CD4-positive, alpha-beta T cell treated with Interleukin-12 subunit alpha and Interleukin-12 subunit beta, for 1 hour (primary cell): ENCODE data around the gene LMBRD1.
A peak's percentile ranks its signal among the peaks of the same experiment; 100 is the strongest.
"Not testable (repeated sequence)": the region's sequence is repeated elsewhere in the genome, so short reads cannot be mapped to it uniquely, and the experiment has no call there.

ENCODE experiments used
- DNase-seq: peaks from one replicate; pipeline ENCODE4 v3.0.0-alpha.2; 2020

LMBRD1 gene

DNA sequence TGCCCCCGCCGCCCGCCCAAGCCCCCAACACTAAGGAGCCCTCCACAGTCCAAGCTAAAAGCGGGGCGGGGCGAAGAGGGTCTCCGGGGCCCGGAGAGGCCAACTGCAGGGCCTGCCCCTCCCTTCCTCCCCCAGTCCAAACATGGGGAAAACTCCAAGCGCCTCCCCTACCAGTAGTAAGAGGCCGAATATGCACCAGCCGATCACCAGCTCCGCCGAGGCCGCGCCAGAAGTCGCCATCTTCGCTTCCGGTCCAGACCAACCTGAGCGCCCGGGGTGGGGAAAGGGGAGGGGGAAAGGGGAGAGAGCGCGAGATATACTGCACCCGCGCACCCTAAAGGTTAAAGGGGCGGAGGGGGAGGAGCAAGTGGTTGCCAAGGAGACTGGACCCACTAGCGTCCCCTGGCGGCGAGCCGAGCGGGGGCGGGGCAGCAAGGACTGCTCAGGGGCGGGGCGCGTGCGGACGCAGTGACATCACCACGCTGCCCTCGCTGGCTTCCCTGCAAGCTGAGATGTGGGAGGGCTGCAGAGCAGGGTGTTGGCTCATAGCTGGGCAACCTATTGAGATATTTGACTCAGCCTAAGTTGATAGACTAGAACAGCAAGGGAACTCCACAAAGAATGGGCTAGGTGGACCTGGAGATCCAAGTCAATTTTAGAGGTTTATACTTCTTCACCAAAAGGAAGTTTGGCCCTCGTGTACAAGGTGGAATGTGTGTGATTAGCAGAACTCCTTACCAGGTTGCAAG, at the start of gene LMBRD1:
LMBRD1 (minus strand) TSS at position 369 of the 749 bp plus-strand sequence; CDS start at position 240, 129 bp downstream.
- peak; percentile 99 for DNase-seq

DNA sequence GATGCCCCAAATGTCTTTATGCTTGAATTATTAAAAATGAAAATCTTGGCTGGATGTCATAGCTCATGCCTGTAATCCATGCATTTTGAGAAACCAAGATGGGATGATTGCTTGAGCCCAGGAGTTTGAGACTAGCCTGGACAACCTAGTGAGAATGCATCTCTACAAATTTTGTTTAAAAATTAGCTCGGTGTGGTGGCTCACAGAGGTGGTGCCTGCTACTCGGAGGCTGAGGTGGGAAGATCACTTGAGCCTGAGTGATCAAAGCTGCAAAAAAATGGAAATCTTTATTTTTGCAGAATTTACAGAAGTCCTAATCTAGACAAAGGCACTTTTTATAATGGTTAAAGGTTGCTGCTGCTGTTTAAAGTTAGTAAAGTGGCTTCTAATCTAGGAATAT, 49.5 kb upstream of the LMBRD1 start:
- no peak for DNase-seq

DNA sequence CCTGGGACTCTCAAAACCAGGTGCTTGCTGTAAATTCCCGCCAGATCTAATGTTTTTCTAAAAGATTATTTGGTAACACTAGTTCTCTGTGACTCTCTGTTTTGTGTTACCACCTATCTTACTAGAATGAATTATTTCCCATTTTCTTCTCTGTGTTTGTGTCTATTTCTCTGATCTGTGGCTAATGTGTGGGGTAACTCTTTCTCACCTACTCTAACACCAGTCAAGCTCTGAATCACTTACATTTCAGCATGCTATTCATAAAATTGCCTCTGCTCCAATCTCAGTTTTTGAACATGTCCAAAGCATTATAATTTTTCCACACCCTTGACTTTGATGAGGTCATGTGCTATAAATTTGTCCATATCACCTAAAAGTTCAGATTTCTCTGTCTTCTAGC, 46.4 kb upstream of the LMBRD1 start:
- DNase-seq, result no peak

DNA sequence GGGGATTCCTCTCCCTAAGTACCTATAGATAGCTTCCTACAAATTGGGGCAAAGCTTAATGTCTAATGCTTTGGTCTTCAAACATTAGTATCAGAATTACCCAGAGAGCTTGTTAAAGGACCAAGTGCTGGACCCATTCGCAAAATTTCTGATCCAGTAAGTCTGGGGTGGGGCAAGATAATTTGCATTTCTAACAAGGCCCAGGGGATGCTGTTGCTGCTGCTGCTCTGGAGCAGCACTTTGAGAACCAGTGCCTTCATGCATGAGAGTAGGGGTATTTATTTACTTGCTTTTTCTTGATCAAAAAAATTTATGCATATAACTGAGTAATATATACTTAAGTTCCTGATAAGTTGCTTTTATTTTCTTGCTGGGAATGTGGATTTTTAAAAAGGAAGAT, 45.1 kb upstream of the LMBRD1 start:
- no peak for DNase-seq

DNA sequence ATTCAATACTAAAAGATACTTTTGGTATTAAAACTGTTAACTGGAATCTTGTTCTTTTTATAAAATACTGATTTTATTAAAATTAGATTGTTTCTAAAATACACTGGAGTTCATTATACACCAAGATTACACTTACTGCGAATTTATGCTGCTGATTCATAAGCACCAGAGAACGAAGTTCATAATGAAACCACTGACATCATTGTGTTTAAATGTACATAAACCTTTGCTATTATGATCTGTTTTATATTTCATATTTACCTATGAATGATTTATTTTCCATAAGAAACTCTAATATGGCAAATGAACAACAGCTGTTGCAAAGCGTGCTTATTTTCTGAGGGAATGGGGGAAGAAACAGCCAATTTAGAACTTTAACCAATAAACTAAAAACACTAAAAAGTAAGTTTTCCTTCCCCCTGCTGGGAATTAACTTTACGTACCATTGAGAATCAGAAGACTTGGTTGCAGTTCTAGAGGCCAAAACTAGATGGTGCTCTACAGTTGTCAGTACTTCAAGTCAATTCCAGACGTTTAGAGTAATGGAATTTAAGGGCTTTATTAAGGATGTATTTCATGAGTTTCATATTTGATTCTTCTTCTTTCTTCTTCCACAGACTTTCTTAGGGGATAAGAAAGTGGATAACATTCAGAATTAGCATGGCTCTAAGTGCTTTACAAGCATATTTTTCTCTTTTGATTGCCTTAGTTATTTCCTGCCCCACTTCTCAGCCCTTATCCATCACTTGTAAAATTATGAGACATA, 38.8 kb upstream of the LMBRD1 start:
- peak; percentile 51 for DNase-seq

DNA sequence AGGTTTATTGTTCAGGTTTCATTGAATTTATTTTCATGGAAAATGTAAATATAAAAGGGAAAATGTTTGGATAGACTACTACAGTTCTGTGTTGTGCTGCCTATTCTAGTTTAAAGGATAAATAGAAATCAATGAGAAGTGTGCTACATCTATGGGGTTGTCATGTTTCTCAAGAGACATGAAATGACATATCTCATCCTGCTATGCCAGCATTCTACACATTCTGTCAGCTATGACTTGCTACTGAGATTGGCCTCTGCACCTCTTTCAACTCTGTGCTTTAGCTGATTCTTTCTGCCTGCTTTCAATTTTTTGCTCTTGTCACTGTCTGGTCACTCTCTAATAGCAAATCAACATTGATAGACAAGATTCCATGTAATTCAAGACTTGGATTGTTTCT, 35.7 kb upstream of the LMBRD1 start:
- DNase-seq, result no peak

DNA sequence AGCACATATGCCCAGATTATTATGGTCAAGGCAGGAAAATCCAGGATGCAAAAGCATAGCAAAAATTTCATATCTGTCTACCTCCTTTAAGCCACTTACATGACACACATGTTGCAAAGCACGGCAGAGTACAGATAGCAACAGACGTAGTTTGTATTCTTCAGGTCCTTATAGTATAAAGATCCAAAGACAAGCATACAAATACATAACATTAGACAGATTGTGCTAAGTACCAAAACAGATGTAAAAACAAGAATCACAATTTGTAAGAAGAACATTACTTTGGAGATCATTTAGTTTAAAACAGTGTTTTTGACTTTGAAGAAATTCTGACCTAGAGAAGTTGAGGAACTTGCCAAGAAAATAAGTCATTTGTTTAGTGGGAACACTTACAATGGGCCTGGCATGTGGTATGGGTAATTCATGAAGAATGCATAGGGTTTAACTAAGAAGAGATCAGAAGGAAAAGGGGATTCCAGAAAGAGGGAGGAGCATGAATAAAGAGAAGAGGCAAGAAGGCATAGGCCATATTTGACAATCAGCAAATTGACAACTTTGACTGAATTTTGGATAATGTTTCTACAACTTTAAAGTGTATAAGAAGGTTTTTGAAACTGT, 30.6 kb upstream of the LMBRD1 start:
- DNase-seq, result no peak

DNA sequence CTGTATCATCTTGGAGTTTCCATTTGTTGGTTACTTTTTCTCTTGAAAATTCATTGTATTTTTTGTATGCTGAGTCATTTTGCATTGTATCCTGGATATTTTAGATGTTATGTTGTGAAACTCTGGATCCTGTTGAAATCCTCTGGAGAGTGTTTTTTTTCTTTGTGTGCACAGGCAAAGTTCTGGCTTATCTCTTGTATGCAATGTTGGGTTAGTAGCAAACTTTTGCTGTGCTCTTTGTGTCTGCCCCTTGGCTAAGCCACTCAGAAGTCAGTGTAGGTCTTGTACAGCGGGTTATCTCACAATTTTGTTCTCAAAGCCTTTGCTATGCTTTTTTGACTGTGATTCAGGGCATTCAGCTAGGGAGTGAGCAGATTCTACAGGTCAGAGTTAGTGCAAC, 29.1 kb upstream of the LMBRD1 start:
- no peak for DNase-seq

DNA sequence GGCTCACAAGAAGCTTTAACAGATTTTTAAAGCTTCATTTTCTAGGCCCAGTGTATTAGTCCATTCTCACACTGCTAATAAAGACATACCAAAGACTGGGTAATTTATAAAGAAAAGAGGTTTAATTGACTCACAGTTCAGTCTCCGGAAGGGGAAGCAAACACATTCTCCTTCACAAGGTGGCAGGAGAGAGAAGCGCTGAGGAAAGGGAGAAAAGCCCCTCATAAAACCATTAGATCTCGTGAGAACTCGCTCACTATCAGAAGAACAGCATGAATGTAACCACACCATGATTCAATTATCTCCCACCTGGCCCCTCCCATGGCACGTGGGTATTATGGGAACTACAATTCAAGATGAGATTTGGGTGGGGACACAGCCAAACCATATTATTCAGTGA, 27.5 kb upstream of the LMBRD1 start:
- not testable (repeated sequence) for DNase-seq

DNA sequence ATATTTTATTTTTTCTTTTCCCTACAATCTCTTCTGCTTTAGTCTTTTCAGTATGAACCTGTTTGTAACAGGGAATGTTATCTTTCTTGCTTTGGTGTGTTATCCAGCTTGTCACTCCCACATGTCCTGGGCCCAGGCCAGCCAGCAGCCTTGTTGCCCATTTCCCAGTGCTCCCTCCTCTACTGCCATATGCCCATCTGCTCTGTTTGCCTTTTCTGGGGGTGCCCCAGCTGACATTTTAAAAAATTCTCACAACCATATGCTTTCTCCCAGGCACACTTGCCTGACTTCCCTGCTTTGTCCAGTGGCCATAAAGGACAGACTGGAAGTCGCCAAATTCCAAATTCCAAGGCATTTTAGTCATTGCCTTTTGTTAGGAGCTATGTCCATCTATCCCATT, 23.6 kb upstream of the LMBRD1 start:
- no peak for DNase-seq

DNA sequence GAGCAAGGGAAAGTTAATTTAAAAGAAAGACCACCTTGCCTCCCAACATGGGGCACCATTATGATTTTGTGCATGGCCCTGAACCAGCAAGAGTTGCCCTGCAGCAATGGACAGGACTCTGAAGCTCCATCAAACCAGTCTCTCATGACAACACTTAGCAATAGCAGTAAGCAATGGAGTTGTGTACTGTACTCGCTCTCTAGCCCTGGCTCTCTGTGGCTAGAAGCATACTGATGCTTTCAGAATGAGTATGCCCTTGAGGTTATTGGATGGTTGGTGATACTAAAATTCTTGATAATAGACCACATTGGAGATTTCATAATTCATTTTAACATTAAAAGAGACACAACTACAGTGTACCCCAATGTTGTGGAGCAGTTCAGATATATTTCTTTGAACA, 23.2 kb upstream of the LMBRD1 start:
- no peak for DNase-seq

DNA sequence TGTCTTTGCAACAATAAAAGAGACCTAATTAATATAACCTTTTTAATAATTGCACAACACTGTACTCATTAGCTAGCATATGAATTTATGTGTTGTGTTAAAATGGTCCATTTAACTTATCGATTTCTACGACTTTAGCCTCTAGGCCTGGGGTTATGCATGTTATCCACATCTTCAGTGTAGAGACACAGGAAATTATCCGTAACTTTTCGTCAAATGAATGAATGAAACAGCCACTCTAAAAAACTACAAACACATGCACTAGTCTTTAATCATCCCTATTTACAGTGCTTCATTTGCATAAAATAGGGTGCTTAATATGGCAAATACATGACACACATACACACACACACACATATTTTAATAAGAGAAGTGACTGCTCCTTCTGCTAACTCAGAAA, 22.3 kb upstream of the LMBRD1 start:
- DNase-seq, result no peak

DNA sequence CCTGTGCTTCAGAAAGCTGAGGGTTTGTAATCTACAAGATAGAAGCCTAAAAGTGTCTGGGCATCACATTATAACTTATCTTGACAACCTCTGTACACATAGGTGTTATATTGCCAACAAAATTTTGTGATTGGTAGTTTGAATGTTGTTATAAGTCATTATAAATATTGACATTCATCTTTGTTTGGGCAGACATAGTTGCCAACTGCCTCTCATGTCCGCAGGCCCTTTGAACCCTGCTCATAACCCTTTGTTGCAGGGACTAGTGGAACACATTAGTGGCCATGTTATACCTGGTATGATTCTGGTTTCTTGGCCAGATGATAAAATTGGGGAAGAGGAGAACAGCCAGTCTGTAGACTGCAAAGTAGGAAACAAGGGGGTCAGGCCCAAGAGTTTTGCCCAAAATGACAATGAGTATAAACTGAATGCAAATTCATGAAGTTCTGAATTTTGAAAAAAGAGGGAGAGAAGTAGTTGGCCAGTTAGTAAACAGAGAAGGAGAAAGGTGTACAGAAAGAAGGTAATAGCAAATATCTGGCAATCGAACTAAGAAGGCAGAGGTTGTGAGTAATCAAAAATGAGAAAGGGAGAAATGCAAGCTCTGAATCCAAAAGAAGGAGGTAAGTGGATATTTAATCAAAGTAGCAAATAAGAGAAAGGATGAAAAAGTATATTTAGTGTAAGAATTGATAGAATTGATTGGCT, 21.6 kb upstream of the LMBRD1 start:
- no peak for DNase-seq

DNA sequence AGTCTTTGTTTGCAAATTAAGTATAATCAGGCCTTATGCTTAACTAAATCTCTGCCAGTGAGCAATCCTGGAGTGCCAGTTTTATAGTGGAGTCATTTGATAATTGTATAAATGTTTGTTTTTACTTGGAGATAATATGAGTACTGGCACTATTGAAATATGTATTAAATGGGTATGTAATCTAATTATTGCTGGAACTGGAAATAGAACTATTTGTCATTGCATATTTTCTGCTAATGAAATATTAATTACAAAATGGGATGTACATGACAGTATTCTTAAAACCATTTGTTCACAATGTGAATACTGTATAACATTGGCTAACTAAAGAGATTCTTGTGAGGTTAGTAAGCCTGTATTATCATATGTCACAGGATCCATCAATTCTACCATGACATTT, 20.5 kb upstream of the LMBRD1 start:
- DNase-seq, result no peak

DNA sequence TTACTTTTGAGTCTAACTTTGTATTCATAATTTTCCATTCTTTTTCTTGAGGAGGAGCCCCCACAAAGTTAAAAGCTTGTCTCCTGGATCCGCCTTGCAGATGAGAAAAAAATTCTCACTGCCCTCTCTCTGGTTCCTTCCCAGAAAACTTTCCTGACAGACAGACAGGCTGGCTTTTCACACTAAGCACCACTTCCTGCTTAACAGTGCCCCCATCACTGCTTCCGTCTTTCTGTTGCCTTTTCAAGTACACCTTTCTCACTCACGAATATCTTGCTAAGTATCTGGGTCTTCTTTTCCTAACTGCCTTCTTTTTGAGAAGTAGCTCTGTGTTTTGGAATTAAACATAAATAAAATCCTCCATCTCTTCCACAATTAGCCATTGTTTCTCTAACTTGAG, 19.8 kb upstream of the LMBRD1 start:
- DNase-seq, result peak; percentile 35

DNA sequence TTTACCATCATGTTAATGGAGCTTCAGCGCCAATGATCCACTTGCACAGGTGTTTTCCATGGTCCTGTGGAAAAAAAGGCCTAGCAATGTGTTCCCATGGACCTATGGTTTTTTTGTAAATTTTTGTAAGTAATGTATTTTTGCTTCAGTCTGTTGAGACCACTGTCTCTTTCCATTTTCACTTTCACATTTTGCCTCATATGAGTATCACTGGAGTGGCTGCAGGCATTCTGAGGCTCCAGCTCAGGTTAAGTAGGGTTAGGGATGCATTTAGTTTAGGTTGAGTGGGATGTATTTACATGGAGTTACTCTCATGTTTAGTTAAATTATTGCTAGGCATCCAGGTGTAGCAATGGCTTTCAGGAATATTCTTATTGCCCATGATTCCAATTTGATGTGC, 19.2 kb upstream of the LMBRD1 start:
- no peak for DNase-seq

DNA sequence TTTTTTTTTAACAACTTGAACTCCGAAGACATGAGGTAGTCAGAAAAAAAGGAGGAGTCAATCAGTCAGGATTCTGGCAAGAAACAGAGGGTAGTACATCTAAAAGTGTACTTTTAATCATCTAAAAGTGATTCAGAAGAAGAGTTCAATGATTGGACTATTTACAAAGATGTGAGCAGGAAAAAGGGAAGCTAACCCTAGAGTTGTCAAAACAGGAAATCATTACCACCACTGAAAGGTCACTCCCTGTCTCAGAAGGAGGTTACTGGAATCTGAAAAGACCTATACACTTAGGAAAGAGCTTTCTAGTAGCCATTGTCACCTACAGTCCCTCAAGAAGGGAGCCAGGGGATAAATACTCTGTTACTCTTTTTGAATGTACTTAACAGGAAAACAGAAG, 16.7 kb upstream of the LMBRD1 start:
- DNase-seq, result peak; percentile 33

DNA sequence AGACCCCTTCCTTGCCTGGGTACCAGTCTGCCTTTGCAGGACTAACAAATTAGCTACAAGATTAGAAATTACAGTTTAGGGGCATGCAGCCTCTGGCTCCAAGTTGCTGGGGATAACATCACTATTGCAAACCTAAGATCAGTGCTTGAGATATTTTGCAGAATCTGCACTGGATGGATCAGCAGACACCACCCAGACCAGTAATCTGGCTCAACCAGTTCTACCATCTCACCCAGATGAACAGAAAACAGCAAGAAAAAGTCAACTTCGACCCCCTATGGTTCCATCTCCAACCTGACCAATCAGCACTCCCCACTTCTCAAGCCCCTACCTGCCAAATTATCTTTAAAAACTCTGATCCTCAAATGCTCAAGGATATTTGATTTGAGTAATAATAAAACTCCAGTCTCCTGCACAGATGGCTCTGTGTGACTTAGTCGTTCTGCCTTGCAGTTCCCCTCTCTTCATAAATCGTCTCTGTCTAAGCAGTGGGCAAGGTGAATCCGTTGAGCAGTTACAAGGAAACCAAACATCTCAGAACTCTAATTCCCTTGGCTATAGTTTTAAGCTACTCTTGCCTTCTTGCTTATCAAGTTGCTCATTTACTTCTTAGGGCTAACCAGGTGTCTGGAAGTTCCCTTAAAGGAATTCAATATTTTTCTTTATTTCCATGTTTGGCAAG, 16.1 kb upstream of the LMBRD1 start:
- DNase-seq, result no peak

DNA sequence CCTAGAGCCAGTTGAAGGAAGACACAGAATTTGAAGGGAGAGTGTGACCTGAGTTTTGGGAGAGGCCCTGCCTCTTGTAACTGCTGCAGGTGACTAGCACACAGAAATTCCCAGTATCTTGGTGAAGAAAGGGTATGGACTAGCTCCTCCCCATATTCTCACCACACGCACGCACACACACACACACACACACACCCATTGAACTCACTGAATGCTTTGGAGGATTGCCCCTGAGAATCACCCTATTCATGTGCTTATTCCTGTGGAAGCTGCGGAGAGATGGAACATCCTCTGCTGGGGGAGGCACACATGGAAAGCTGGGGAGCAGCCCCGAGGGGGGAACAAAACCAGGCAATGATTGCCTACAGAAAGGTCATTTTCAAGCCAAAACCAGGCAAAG, 6.2 kb upstream of the LMBRD1 start:
- no peak for DNase-seq

DNA sequence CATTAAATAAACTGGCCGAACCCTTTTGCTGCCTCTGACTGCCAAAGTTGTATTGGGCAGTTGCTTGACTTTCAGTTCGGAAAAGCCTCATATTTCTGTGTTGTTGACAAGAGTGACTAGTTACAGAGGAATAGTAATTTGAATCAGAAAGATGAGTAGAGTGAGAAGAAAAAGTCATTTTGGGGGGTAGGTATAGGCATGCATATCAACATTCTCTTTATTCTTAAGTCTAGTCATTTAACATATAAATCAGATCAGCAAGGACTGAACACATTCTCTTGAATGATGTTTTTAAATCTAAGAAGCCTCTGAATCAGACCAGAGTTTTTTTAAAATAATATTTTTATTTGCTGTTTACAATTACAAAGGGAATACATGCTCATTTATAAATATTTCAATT, 4.9 kb upstream of the LMBRD1 start:
- no peak for DNase-seq

DNA sequence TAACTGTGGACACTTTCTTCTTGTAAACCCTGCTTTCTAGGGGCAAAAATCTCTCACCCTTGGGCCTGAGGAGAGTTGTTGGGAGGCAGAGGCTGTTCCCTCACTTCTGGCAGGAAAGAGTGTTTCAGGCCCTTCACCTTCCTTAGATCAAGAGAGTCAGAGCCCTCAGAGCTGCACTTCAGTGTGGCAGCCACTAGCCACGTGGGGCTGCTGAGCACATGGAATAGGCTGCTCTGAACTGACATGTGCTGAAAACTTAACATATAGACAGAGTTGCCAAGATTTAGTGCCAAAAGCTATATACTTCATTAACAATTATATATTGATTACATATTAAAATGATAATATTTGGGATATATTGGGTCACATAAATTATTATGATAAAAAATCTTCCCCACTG, 4.4 kb upstream of the LMBRD1 start:
- no peak for DNase-seq

DNA sequence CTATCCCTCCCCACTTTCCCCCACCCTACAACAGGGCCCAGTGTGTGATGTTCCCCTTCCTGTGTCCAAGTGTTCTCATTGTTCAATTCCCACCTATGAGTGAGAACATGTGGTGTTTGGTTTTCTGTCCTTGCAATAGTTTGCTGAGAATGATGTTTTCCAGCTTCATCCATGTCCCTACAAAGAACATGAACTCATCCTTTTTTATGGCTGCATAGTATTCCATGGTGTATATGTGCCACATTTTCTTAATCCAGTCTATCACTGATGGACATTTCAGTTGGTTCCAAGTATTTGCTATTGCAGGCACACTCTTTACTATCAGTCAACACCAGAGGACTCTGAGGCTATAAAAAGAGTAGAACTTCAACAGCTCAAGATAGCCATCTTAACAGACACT, 2.0 kb upstream of the LMBRD1 start:
- DNase-seq, result not testable (repeated sequence)

DNA sequence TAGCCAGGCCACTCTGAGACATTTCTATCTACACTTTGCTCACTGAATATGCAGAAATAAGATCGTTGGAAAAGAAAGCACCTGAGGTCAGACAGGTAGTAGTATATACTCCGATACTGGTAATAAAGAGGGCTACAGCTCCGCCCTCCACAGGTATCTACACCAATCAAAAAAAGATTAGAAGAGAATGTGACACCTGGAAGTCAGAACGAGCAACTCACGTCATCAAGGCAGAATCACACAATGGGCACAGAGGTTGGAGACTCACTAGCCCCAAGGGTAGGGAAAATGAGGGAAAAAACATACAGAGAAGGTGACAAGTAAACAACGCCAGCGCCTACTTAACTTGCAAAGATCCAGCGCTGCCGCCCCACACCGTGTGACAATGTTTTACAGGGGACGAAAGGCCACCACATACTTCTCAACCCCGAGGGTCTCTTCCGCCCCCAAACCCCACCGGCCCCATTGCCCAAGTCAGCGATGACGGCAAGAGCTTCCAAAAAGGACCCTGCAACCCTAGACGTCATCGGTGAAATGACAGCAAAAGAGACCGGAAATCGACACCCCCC, 653 bp downstream of the LMBRD1 start:
- DNase-seq, result peak; percentile 81
